GM12873 (cell line): ENCODE measurements around the gene PLEKHA1.

ENCODE experiments used
- TF ChIP-seq, protein P1 (sequence below): IDR thresholded peaks from 2 replicates; pipeline ENCODE4 v1.5.1; 2012; ENCODE audit warnings: low read depth, mild to moderate bottlenecking, moderate library complexity, low read length, control low read depth; ENCODE audit not compliant: insufficient read depth; ENCODE audit errors: missing control alignments

Gene PLEKHA1

DNA sequence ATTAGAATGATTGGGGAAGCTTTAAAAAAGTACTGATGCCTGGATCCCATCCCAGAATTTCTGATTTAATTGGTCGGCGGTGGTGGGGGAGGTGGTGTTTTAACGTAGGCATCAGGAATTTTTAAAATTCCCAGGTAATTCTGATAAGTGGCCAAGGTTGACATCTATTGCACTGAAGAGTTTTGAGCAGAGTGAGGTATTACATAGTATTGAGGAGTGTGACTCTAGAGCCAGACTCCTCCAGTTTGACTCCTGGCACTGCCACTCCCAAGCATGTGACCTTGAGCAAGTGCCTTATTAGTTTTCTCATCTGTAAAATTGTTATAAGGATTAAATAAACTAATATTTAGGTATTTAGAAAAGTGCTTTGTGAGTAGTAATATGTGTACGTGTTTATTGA lies 6.2 kb downstream of the PLEKHA1 start:
- TF ChIP-seq, protein P1, sequence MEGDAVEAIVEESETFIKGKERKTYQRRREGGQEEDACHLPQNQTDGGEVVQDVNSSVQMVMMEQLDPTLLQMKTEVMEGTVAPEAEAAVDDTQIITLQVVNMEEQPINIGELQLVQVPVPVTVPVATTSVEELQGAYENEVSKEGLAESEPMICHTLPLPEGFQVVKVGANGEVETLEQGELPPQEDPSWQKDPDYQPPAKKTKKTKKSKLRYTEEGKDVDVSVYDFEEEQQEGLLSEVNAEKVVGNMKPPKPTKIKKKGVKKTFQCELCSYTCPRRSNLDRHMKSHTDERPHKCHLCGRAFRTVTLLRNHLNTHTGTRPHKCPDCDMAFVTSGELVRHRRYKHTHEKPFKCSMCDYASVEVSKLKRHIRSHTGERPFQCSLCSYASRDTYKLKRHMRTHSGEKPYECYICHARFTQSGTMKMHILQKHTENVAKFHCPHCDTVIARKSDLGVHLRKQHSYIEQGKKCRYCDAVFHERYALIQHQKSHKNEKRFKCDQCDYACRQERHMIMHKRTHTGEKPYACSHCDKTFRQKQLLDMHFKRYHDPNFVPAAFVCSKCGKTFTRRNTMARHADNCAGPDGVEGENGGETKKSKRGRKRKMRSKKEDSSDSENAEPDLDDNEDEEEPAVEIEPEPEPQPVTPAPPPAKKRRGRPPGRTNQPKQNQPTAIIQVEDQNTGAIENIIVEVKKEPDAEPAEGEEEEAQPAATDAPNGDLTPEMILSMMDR, result no peak

DNA sequence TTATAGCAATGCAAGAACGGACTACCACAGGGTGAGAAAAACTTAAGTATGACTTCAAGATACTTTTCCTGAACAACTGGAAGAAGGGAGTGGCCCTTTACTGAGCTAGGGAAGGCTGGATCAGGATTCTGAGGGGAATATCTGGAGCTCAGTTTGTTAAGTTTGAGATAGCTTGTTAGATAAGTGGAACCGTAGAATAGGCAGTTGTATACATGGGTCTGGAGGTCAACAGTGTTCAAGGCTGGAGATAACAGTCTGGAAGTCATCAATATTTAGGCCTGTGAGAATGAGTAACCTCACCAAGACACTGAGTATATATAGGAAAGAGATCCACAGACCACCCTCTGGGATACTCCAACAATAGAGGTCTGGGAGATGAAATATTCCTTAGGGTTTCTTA lies 7.2 kb downstream of the PLEKHA1 start:
- TF ChIP-seq, protein P1, result no peak

DNA sequence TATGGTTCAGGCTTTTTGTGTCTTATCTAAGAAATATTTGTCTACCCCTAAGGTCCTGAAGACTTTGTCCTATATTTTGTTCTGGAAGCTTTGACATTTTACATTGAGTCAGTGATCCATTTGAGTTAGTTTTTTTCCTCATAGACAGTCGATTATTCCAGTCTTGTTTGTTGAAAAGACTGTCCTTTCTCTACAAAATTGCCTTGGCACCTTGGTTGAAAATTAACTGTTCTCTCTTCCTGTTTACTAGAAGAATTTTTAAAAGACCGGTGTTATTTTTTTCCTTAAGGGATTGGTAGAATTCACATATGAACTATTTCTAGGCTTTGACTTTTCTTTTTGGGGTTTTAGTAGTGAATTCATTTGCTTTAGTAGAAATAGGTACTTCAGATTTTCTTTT lies 12.0 kb downstream of the PLEKHA1 start:
- TF ChIP-seq, protein P1, result no peak

DNA sequence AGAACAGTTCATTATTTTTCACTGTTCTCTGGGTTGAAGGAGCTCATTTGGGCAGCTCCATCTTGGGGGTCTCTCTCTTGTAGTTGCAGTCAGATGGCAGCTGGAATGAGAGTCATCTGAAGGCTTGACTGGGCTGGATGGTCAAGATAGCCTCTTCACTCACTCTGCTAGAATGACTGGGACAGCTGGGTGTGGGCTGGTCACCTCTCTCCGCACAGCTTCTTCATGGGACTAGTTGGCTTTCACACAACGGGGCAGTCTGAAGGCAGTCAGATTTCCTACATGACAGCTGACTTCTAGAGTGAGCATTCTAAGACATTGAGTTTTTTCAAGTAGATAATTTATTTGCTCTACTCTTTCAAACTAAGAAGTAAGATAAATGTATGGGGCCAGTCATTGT lies 13.1 kb downstream of the PLEKHA1 start:
- TF ChIP-seq, protein P1, result no peak

DNA sequence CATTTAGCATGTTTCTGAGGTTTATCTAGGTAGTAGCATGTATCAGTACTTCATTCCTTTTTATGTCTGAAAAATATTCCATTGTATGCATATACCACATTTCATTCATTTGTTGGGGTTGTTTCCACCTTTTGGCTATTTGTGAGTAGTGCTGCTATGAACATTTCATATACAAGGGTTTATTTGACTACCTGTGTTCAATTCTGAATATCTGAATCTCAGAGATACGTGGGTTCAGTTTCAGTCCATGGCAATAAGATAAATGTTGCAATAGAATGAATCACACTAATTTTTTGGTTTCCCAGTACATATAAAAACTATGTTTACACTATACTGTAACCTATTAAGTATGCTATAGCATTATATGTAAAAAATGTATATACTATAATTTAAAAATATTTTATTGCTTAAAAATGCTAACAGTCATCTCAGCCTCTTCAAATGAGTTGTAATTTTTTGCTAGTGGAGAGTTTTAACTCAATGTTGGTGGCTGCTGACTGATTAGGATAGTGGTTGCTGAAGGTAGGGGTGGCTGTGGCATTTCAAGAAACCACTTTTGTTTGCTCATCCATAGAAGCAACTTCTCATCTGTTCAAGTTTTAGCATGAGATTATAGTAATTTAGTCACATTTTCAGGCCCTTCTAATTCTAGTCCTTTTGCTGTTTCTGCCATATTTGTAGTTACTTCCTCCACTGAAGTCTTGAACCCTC lies 13.9 kb downstream of the PLEKHA1 start:
- TF ChIP-seq, protein P1, result no peak

DNA sequence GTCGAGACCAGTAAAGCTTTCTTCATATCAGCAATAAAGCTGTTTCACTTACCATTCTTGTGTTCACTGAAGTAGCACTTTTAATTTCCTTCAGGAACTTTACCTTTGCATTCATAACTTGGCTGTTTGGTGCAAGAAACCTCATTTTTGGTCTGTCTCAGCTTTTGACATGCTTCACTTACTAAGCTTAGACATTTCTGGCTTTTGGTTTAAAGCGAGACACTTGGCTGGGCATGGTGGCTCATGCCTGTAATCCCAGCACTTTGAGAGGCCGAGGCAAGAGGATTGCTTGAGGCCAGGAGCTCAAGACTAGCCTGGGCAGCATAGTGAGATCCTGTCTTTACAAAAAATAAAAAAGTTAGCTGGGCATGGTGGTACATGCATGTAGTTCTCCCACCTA lies 15.8 kb downstream of the PLEKHA1 start:
- TF ChIP-seq, protein P1, result no peak

DNA sequence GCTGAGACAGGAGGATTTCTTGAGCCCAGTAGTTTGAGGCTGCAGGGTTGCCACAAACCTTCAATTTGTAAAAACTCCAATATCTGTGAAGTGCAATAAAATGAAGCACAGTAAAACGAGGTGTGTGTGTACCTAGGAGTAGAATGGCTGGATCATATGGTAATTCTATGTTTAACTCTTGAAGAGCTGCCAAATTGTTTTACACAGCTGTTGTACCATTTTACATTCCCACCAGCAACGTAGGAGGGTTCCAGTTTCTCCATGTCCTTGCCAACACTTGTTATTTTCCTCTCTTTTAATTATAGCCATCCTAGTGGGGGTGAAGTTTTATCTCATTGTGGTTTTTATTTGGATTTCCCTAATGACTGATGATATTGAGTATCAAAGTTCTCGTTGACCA lies 16.2 kb downstream of the PLEKHA1 start:
- TF ChIP-seq, protein P1, result no peak

DNA sequence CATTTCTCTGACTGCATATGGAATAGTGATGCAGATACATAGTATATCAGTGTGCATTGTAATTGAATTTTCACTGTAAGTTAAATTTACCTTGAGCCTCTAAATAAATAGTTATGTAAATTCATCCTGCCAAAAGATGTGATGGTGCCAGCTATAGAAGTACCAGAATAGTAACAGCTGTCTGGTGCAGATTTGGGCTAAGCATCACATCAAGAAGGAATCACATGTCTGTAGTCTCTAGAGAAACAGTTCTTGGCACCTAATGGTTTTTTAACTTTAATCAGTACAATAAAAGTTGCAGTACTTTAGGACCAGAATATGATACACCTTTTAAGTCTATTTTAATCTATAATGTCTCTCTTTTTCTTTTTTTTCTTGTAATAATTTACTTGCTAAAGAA lies 17.4 kb downstream of the PLEKHA1 start:
- TF ChIP-seq, protein P1, result no peak
